GM19023 (cell line): ENCODE measurements around the gene MRPL37.
"Not testable (repeated sequence)": the region's sequence is repeated elsewhere in the genome, so short reads cannot be mapped to it uniquely, and the experiment has no call there.

Source experiments
- ATAC-seq: cut with Tn5 transposase; IDR thresholded peaks from one replicate; pipeline ENCODE4 v1.9.1; 2021; ENCODE audit warnings: mild to moderate bottlenecking, moderate library complexity; ENCODE audit not compliant: unreplicated experiment

Gene MRPL37

GRCh38 chr1:54199765-54200518 lies at the start of gene MRPL37, which contains the start of gene CYB5RL:
Gene MRPL37, plus strand, starts transcription at chr1:54200167. Its CDS starts 77 bp downstream, at chr1:54200244.
Gene CYB5RL, minus strand, starts transcription at chr1:54200030. Its CDS starts 4,414 bp downstream, at chr1:54195616.
- peak; percentile 96 for ATAC-seq

GRCh38 chr1:54151013-54151412 lies 49.0 kb upstream of the MRPL37 start:
- no peak for ATAC-seq

- no peak for ATAC-seq
Observed at GRCh38 chr1:54152696-54153095, 47.3 kb upstream of the MRPL37 start, which contains the start of gene CDCP2. Gene CDCP2, minus strand, starts transcription at chr1:54153000. Its CDS starts 78 bp downstream, at chr1:54152922.

- no peak for ATAC-seq
Observed at GRCh38 chr1:54153535-54154439, 46.2 kb upstream of the MRPL37 start.

- ATAC-seq = no peak
Observed at GRCh38 chr1:54156201-54156600, 43.8 kb upstream of the MRPL37 start.

GRCh38 chr1:54156986-54157385 lies 43.0 kb upstream of the MRPL37 start:
- ATAC-seq = no peak

GRCh38 chr1:54157401-54157800 lies 42.6 kb upstream of the MRPL37 start:
- ATAC-seq = no peak

- ATAC-seq = no peak
Observed at GRCh38 chr1:54158071-54158470, 41.9 kb upstream of the MRPL37 start.

- no peak for ATAC-seq
Observed at GRCh38 chr1:54159733-54160316, 40.1 kb upstream of the MRPL37 start.

GRCh38 chr1:54160351-54160750 lies 39.6 kb upstream of the MRPL37 start:
- ATAC-seq = no peak

GRCh38 chr1:54161495-54162168 lies 38.3 kb upstream of the MRPL37 start:
- no peak for ATAC-seq

- no peak for ATAC-seq
Observed at GRCh38 chr1:54163051-54163450, 36.9 kb upstream of the MRPL37 start.

GRCh38 chr1:54163573-54163972 lies 36.4 kb upstream of the MRPL37 start:
- no peak for ATAC-seq

GRCh38 chr1:54165146-54165545 lies 34.8 kb upstream of the MRPL37 start:
- ATAC-seq = no peak

GRCh38 chr1:54166357-54166756 lies 33.6 kb upstream of the MRPL37 start:
- not testable (repeated sequence) for ATAC-seq

- ATAC-seq = no peak
Observed at GRCh38 chr1:54167422-54168139, 32.4 kb upstream of the MRPL37 start.

GRCh38 chr1:54168206-54168965 lies 31.6 kb upstream of the MRPL37 start:
- no peak for ATAC-seq

- ATAC-seq = no peak
Observed at GRCh38 chr1:54169068-54169467, 30.9 kb upstream of the MRPL37 start.

- no peak for ATAC-seq
Observed at GRCh38 chr1:54171016-54171415, 29.0 kb upstream of the MRPL37 start.
